NCI-H146 treated with DMSO at 0.1 percent for 48 hours (cell line): ENCODE data around the gene SERPINB13.
A peak's percentile ranks its signal among the peaks of the same experiment; 100 is the strongest.

Source experiments
- DNase-seq: peaks from one replicate; lab custom pipeline; 2025; ENCODE audit not compliant: unreplicated experiment; lab: John Stamatoyannopoulos, UW

Gene SERPINB13, protein sequence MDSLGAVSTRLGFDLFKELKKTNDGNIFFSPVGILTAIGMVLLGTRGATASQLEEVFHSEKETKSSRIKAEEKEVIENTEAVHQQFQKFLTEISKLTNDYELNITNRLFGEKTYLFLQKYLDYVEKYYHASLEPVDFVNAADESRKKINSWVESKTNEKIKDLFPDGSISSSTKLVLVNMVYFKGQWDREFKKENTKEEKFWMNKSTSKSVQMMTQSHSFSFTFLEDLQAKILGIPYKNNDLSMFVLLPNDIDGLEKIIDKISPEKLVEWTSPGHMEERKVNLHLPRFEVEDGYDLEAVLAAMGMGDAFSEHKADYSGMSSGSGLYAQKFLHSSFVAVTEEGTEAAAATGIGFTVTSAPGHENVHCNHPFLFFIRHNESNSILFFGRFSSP

GRCh38 chr18:63586966-63587365 lies at the start of gene SERPINB13:
SERPINB13 (plus strand) TSS chr18:63587343; CDS start chr18:63588668, 1,325 bp downstream.
- no peak for DNase-seq

DNA sequence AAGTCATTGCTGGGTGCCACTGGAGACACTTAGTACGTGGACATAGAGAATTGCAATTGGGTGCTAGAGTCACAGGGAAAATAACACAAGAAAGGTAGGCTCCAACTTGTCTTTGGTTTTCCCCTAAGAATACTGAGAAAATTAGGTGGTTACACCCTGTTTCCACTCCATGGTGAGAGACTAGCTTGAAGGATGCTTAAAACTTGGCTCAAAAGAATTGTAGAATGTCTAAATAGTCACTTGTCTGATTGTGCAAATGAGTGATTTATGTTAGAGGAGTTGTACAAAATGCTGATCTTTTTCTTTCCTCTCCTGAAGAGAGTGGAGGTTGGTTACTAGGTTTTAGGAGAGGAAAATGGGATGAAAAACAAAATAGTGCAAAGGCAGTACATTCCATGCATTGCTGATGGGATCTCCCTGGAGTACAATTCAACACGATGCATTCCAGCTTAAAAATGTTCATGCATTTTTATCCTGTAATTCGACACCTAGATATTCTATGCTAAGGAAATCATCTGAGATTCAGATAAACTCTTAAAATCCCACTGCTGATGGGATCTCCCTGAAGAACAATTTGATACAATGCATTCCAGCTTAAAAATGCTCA lies 47.1 kb upstream of the SERPINB13 start:
- no peak for DNase-seq

DNA sequence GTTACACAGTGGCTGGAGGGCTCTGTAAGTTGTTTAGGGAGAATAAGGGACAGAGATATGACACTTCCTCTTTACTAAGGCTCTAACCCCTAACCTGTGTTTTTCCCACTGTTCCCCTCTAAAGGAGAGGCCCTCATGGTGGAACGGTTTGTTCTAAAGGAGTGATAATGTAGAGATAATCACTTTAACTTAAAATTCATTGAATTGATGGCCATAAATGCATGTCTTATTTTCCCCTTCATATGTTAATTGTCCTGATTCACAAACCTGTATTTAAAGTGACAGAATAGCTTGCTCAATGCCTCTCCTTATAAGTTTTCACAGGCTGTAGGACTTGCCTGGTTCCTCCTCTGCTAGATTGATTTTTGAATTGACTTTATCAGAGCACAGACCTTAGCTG lies 45.1 kb upstream of the SERPINB13 start, which contains the start of gene SERPINB12:
TSS of gene SERPINB12 (plus strand) at position 301 of the 400 bp plus-strand sequence. CDS start 13,791 bp downstream, outside the sequence.
- no peak for DNase-seq

- no peak for DNase-seq
Observed at GRCh38 chr18:63544017-63544416, 43.1 kb upstream of the SERPINB13 start.

DNA sequence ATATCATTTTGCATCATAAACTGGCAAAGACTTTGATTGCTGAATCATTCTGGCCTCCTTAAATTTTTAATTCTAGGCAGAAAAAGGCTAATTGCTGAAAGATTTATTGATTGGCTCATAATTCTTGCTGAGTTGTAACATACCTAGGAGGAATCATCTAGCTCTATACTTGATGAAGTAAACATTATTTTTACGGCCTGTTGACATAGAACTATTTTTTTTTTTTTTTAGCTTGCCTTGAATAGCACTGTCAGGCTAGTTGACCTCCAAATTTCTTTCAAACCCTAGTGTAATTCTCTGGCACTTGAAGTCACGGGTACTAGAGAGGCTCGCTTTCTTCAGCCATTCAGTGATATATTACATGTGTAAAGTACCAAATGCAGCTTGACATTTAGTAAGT lies 42.1 kb upstream of the SERPINB13 start:
- no peak for DNase-seq

GRCh38 chr18:63550068-63550467 lies 37.1 kb upstream of the SERPINB13 start:
- no peak for DNase-seq

DNA sequence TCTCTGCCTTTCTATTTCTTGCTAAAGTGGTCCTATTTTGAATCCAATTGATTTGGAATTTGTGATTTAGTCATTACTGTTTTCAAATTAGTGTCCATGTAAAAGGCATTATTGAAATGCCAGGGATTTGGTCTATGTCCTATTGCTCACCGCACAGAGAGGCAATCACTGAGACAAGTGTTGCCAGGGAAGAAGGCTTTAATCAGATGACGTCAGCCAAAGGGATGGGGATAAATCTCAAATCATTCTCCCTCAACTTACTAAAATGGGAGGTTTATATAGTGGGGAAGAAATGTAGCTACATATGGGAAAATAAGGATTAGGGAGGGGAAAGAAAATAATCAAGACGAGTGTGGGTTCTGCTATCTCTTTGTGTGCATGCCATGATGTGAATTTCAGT lies 35.4 kb upstream of the SERPINB13 start:
- no peak for DNase-seq

GRCh38 chr18:63552581-63552980 lies 34.6 kb upstream of the SERPINB13 start:
- no peak for DNase-seq

DNA sequence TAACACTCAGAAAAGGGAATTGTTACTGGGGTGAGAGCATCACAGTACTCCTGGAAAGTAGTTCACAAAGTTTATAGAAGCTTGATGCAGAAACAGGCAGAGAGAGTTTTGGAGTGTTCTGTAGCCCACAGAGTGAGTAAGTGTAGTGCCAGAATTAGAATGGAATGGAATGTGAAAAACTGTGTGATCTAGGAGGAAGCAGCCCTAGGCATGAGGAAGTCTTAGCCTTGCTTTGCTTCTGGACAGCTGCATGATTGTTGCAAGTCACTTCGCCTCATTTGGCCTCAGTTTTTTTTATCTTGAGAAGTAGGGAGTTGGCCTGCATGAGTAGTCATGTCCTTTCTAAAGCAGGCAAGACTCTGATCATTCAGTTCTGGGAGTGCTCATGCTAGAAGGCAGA lies 34.1 kb upstream of the SERPINB13 start:
- DNase-seq = no peak

DNA sequence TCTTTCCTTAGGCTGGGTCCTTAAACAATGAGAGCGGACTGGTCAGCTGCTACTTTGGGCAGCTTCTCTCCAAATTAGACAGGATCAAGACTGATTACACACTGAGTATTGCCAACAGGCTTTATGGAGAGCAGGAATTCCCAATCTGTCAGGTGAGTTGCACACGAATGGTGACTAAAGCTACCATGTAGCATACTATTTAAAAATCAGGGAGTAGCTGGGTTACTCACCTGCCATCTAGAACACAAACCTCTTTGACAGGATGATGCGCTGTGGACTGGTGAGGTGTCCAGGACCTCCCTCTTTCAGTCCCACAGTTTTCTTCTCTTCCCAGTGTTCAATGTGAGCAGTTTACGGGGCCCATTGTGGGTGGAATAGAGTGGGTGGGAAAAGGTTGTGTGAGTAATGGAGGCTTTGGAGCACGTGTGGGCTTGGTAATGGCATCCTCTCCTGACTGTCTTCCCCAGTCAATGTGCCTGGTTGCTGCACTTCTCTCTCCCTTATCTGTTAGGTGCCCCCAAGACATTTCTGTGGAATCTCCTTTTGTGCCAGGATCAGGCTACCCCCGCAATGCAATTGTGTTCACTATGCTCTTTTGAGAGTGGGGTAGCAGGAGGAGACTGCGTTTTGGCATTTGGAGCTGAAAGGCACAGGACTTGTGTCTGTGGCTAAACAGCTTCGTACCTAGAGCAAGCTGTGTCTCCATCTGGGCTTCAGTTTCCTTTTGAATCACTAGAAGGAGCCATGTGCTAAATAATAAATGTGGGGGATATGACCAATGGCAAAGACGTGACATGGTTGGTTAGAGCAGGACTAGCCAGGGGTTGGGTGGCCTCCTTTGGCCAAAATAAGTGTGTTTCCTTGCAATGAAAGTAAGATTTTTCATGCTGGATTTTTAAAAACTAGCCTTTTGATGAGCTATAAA lies 27.3 kb upstream of the SERPINB13 start:
- no peak for DNase-seq

DNA sequence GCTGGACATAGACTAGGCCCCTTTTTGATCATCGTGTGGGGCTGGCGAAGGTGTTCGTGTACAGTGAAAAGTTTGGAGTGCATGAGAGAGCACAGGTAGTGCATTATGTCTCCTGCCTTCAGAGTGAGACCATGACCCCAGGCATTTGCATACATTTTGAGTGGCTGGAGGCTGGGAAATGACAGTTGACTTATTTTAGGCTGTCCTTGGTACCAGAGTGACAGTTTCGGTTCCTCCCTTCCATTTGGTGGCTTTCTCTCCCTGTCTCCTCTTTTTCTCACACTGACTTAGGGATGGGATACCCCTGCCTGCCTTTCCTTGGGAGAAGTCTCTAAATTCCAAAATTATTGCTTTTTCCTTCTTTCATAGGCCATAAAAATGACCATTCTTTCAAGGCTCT lies 24.9 kb upstream of the SERPINB13 start:
- no peak for DNase-seq

GRCh38 chr18:63564021-63564420 lies 23.1 kb upstream of the SERPINB13 start:
- DNase-seq = no peak

GRCh38 chr18:63564561-63564960 lies 22.6 kb upstream of the SERPINB13 start:
- no peak for DNase-seq

DNA sequence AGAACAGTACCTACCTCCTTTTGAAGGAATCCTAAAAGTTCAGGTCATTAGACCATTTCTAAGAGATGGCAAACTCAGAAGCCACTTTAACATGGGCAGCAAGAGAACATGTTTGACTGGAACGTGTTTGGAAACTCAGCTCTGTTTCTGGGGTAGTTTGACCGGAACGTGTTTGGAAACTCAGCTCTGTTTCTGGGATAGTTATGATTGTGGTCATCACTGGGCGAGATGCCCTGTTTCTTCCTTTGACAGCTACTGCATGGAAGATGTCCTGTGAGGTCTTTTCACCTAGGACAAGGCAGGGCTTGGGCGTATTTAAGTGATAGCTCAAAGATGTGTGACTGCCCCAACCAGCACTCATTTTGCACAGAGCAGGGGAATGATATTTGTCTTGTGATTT lies 19.9 kb upstream of the SERPINB13 start:
- no peak for DNase-seq

GRCh38 chr18:63567825-63568224 lies 19.3 kb upstream of the SERPINB13 start:
- DNase-seq = no peak

DNA sequence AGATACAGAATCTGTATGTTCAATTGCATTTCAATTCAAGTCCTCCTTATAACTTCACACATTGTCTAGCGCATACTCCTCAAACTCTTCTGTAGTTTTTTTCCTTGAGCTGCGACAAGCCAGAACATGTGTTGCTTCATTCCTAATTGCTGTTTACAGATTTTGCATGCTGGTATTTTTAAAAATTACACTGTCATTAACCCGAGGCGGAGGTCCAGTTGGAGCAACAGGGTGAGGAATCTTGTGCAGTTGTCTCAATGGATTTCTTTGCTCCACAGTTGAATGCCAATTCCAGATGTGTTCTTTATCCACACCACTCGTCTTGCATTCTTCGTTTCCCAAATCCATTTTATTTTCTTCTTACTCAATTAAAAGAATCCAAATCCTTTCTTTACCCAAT lies 16.4 kb upstream of the SERPINB13 start:
- DNase-seq = no peak

GRCh38 chr18:63575681-63576080 lies 11.5 kb upstream of the SERPINB13 start:
- DNase-seq = no peak

- DNase-seq = peak; percentile 38
Observed at GRCh38 chr18:63578357-63578958, 8.7 kb upstream of the SERPINB13 start.

- no peak for DNase-seq
Observed at GRCh38 chr18:63579616-63580015, 7.5 kb upstream of the SERPINB13 start.

DNA sequence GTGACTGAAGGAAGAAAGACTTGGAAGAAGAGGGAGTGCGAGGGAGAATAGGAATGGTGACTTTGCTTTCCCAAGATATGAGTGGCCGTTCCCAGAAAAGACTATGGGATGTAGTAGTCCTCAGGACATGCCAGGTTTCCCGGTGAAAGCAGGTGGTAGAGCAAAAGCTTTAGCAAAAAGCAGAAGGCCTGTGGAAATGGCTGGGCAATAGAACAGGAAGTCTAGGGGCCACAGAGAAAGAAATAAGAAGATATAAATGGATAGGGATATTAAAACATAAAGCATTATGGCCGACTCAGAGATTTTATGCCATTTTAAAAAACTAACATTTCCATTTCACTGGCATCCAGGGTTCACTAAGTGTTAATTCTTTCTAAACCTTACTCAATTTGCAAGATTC lies 1.2 kb upstream of the SERPINB13 start:
- DNase-seq = no peak

DNA sequence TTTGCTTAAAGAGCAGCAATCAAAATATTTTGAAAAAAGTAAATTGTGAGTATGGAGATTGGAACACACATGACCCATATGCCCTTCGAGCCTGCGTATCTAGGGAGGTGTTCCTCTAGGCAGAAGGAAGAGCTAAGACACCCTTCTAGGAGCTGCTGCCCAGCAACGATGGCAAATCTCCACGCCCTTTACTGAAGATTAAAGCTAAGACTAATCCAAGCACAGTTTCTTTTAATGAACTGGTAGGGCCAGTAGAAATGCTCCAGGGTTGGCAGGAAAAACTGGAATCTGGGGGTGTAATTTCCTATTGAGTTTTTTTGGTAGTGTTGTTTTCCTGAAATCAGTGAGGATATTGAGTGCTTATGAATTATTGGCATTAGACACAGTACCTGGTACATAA lies 712 bp upstream of the SERPINB13 start:
- DNase-seq = no peak
